NCI-H345 (cell line): ENCODE measurements around the gene TRO.

Source experiments
- DNase-seq: peaks from one replicate; lab custom pipeline; 2025; lab: John Stamatoyannopoulos, UW

Gene TRO

GRCh38 chrX:54920610-54921426, at the start of gene TRO:
Gene TRO (plus strand): TSS chrX:54920824. CDS start chrX:54922247, 1,423 bp downstream.
- DNase-seq = peak; percentile 44

GRCh38 chrX:54885740-54886139, 34.9 kb upstream of the TRO start:
- no peak for DNase-seq

GRCh38 chrX:54891573-54891972, 29.1 kb upstream of the TRO start:
- peak; percentile 41 for DNase-seq

GRCh38 chrX:54894159-54894558, 26.5 kb upstream of the TRO start:
- DNase-seq = no peak

GRCh38 chrX:54909941-54910340, 10.7 kb upstream of the TRO start:
- DNase-seq = no peak

- peak; percentile 85 for DNase-seq
Measured at GRCh38 chrX:54921427-54922021, 900 bp downstream of the TRO start.

- no peak for DNase-seq
Measured at GRCh38 chrX:54922547-54922946, 1.9 kb downstream of the TRO start.

GRCh38 chrX:54923376-54923775, 2.8 kb downstream of the TRO start:
- DNase-seq = no peak

GRCh38 chrX:54926978-54927377, 6.4 kb downstream of the TRO start:
- no peak for DNase-seq

GRCh38 chrX:54928876-54929275, 8.3 kb downstream of the TRO start:
- DNase-seq = no peak

GRCh38 chrX:54930291-54931049, 9.8 kb downstream of the TRO start:
- DNase-seq = no peak

- DNase-seq = no peak
Measured at GRCh38 chrX:54931107-54931506, 10.5 kb downstream of the TRO start.

GRCh38 chrX:54933150-54933826, 12.7 kb downstream of the TRO start:
- DNase-seq = no peak

- DNase-seq = no peak
Measured at GRCh38 chrX:54934058-54934457, 13.4 kb downstream of the TRO start.

- DNase-seq = no peak
Measured at GRCh38 chrX:54934890-54935289, 14.3 kb downstream of the TRO start.

GRCh38 chrX:54935306-54935705, 14.7 kb downstream of the TRO start:
- DNase-seq = no peak

GRCh38 chrX:54937416-54937815, 16.8 kb downstream of the TRO start:
- DNase-seq = no peak

GRCh38 chrX:54944816-54945215, 24.2 kb downstream of the TRO start:
- DNase-seq = no peak

GRCh38 chrX:54945224-54945623, 24.6 kb downstream of the TRO start:
- DNase-seq = no peak

- peak; percentile 89 for DNase-seq
Measured at GRCh38 chrX:54950730-54951375, 30.2 kb downstream of the TRO start.

- DNase-seq = no peak
Measured at GRCh38 chrX:54961750-54962149, 41.1 kb downstream of the TRO start.
